ENCODE results near the gene ALPP. TPM values are rescaled to one million over a fixed set of nuclear protein-coding genes. Genes with fewer than 3 reads are reported as not detected.
"Not testable (repeated sequence)": the region's sequence is repeated elsewhere in the genome, so short reads cannot be mapped to it uniquely, and the experiment has no call there.

Gene ALPP
- total and polyA plus RNA-seq, 4 experiments from 2014 or later: not detected

DNA sequence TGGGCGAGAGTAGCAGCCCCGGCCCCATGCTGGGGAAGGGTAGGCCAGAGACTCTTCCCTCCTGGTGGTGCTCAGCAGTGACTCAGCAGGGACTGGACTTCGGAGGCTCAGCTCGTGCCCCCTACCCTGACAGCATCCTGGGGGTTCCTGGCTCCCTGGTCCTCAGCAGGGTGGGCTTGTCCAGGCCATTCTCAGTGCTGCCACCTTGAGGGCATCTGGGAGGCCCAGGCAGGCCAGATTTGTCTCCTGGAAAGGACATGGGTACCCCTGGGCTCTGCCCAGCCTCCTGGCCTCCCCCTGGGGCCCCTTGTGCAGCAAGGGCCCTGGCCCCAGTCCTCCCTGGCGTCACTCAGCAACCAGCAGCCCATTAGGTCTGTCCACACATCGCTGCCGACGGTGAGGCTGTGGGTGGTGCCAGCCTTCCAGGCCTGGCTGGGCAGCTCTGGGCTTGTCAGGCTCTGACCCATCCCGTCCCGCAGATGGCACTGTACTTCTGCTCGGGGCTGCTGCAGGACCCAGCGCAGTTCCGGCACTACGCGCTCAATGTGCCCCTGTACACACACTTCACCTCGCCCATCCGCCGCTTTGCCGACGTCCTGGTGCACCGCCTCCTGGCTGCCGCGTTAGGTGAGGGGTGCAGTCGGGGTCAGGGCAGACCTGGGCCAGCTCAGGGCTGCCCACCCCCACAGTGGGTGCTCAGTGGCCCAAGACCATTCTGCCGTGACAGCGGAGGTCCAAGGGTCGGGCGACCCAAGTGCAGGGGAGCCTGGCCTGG is 45.0 kb upstream of the ALPP start:
- Histone ChIP-seq H3K4me3 (ENCODE audit: low read length in 2 of 2) (no peak overlapping the region), H3K27me3 (ENCODE audit: insufficient read depth, low read length) (no peaks in the 10 kb centered on the region), H3K27ac (ENCODE audit: low read depth, low read length) (no peak overlapping the region), H3K4me1 (ENCODE audit: insufficient read depth, low read length) (no peaks in the 10 kb centered on the region), H3K36me3 (ENCODE audit: insufficient read depth, low read length) (no peaks in the 10 kb centered on the region), H3K9me3 (ENCODE audit: control insufficient read depth in 1 of 2, low read length in 2 of 2) (no peaks in the 10 kb centered on the region)
- no peak for DNase-seq
- CTCF ChIA-PET (ENCODE audit: partially characterized antibody): no interaction called here
- H3K9me3 Mint-ChIP-seq: no peaks in the 10 kb centered on the region
- H3K36me3 Mint-ChIP-seq: peaks cover 0 to 3% of the 10 kb centered on the region in 2 donors
- no peaks in the 10 kb centered on the region for H3K4me1 Mint-ChIP-seq
- no peak overlapping the region for H3K4me3 Mint-ChIP-seq
- H3K27ac Mint-ChIP-seq: no peak overlapping the region
- POLR2A ChIA-PET (ENCODE audit: partially characterized antibody): no interaction called here
- intact Hi-C loops (cut with micrococcal nuclease): loop anchor here (2.0 kb wide), 1 partner anchor 107 kb away; no protein-coding TSS in a partner anchor
- no peaks in the 10 kb centered on the region for H3K27me3 Mint-ChIP-seq

DNA sequence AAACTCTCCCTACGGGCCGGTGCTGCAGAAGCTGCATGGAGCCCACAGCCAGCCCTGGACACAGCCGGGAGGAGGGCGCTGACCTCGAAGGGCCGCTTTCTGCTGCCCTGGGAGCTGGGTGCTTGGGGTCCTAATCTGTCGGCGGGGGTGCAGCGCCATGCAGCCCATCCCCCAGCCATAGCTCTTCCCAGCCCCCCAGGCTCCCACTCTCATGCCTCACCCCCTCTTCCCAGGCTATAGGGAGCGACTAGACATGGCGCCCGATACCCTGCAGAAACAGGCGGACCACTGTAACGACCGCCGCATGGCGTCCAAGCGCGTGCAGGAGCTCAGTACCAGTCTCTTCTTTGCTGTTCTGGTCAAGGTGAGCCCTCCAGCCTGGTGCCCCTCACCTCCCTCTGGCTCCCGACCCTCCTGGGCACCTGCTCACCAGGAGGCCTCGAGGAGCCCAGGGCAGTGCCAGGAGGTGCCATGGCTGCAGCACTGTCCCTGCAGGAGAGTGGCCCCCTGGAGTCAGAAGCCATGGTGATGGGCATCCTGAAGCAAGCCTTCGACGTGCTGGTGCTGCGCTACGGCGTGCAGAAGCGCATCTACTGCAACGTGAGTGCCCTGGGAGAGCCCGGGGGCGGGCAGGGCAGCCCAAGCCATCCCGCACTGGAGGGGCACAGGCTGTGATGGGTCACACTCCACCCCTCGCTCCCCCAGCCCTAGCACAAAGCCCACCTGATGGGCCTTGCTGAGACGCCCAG is 44.2 kb upstream of the ALPP start:
- H3K9me3 Mint-ChIP-seq; H3K27me3 Mint-ChIP-seq; DNase-seq; H3K4me1 ChIP-seq (ENCODE audit: insufficient read depth, low read length); H3K36me3 ChIP-seq (ENCODE audit: insufficient read depth, low read length); H3K27ac Mint-ChIP-seq; CTCF ChIA-PET (ENCODE audit: partially characterized antibody); H3K27me3 ChIP-seq (ENCODE audit: insufficient read depth, low read length); H3K4me3 ChIP-seq (ENCODE audit: low read length in 2 of 2); H3K4me1 Mint-ChIP-seq; H3K4me3 Mint-ChIP-seq; POLR2A ChIA-PET (ENCODE audit: partially characterized antibody); H3K9me3 ChIP-seq (ENCODE audit: control insufficient read depth in 1 of 2, low read length in 2 of 2); H3K27ac ChIP-seq (ENCODE audit: low read depth, low read length); H3K36me3 Mint-ChIP-seq: not testable (repeated sequence)
- intact Hi-C loops (cut with micrococcal nuclease): loop anchor here (2.0 kb wide), 1 partner anchor 106 kb away; no protein-coding TSS in a partner anchor

DNA sequence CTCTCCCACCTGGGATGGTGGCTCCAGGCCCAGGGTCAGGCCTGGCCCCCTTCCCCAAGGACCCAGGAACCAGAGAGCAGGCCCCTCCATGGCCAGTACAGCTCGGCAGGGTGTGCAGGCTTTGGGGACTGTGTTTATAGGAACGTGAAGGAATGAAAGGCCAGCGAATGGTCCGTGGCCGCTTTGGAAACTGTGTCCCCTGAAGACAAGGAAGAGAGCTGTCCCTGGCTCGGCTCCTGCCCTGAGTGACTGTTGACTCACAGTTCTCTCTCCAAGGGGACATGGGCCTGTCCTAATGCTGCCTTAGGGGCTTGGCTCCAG is 43.7 kb upstream of the ALPP start:
- H3K9me3 ChIP-seq (ENCODE audit: control insufficient read depth in 1 of 2, low read length in 2 of 2); H3K9me3 Mint-ChIP-seq; H3K4me3 Mint-ChIP-seq; H3K27ac Mint-ChIP-seq; H3K4me1 Mint-ChIP-seq; POLR2A ChIA-PET (ENCODE audit: partially characterized antibody); H3K27me3 Mint-ChIP-seq; H3K36me3 Mint-ChIP-seq; H3K27ac ChIP-seq (ENCODE audit: low read depth, low read length); DNase-seq; H3K4me3 ChIP-seq (ENCODE audit: low read length in 2 of 2); H3K27me3 ChIP-seq (ENCODE audit: insufficient read depth, low read length); H3K4me1 ChIP-seq (ENCODE audit: insufficient read depth, low read length); H3K36me3 ChIP-seq (ENCODE audit: insufficient read depth, low read length): not testable (repeated sequence)
- intact Hi-C loops (cut with micrococcal nuclease): loop anchor here (2.0 kb wide), 1 partner anchor 106 kb away; no protein-coding TSS in a partner anchor
- CTCF ChIA-PET (ENCODE audit: partially characterized antibody): interaction anchor here (1.0 to 1.2 kb wide), 4 partner anchors 14 to 434 kb away, joined by 3 to 4 read pairs (median 3); no protein-coding TSS in a partner anchor

DNA sequence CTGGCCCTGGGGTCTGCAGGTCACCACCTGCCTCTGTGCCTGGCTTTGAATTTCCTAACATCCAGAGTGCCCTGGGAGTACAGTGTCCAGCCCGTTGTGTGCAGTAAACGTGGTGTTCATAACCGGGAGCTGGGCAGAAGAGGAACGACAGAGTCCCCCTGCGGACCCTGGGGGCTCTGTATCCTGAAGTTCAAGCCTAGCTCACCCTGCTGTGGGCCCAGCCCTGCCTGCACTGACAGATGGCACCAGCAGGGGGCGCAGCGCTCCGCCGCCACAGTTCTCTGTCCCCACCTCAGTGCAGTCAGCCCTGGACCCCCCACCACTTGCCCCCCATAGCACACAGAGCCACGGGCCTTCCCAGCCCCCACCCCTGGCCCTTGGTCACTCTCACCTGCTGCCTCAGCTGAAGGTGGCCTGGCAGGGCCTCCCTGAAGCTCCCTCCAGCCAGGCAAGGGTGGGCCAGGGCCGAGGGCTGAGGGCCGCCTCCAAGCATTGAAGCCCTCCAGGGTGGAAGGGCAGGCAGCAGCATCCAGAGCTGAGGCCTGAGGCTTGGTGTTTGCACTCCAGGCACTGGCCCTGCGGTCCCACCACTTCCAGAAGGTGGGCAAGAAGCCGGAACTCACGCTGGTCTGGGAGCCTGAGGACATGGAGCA is 43.2 kb upstream of the ALPP start:
- H3K4me3 Mint-ChIP-seq; DNase-seq; H3K4me1 Mint-ChIP-seq; H3K9me3 Mint-ChIP-seq; H3K27me3 Mint-ChIP-seq; H3K36me3 Mint-ChIP-seq; H3K27me3 ChIP-seq (ENCODE audit: insufficient read depth, low read length); H3K27ac ChIP-seq (ENCODE audit: low read depth, low read length); H3K36me3 ChIP-seq (ENCODE audit: insufficient read depth, low read length); POLR2A ChIA-PET (ENCODE audit: partially characterized antibody); H3K4me3 ChIP-seq (ENCODE audit: low read length in 2 of 2); H3K4me1 ChIP-seq (ENCODE audit: insufficient read depth, low read length); H3K9me3 ChIP-seq (ENCODE audit: control insufficient read depth in 1 of 2, low read length in 2 of 2); H3K27ac Mint-ChIP-seq: not testable (repeated sequence)
- intact Hi-C loops (cut with micrococcal nuclease): loop anchor here (2.0 kb wide), 1 partner anchor 105 kb away; no protein-coding TSS in a partner anchor
- CTCF ChIA-PET (ENCODE audit: partially characterized antibody): interaction anchor here (1.0 to 1.2 kb wide), 4 partner anchors 14 to 434 kb away, joined by 3 to 4 read pairs (median 3); no protein-coding TSS in a partner anchor

DNA sequence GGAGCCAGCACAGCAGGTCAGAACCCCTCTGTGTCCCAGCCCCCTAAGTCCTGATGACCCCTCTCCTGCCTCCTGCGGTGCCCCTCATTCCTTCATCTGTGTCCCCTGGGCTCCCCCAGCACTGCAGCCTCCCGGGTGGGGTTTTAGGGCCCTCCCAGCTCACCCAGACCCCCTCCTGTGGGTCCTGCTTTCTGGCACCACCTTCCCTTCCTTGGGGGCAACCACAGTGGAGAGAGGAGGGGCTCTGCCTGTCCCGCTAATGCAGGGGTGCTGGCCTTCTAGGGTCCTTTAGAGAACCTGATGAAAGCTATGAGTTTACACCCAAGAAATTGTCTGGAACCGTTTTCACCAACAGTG is 42.7 kb upstream of the ALPP start:
- CTCF ChIA-PET (ENCODE audit: partially characterized antibody): interaction anchor here (1.0 to 1.9 kb wide), 5 partner anchors 8 to 435 kb away, joined by 3 to 4 read pairs (median 3); no protein-coding TSS in a partner anchor
- no peaks in the 10 kb centered on the region for H3K36me3 ChIP-seq (ENCODE audit: insufficient read depth, low read length)

DNA sequence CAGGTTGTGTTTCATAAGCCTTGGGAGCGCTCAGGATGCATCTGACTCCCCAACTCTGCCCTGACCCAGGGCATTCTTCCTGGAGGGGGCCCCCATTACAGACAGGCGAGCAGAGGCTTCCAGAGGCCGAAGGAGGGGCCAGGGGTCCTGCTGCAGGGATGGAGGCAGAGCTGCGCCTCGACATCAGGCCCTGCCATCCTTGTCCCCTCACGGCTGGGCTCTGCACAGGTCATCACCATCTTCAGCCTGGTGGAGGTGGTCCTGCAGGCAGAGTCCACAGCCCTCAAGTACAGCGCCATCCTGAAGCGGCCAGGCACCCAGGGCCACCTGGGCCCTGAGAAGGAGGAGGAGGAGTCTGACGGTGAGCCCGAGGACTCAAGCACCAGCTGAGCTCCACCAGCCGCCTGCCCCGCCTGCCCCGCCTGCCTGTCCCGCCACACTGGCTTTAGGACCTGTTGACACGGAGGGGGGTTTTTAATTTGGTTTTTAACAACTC is 42.3 kb upstream of the ALPP start:
- Mint-ChIP-seq H3K36me3 (peaks cover 0 to 6% of the 10 kb centered on the region in 2 donors), H3K27ac (no peak overlapping the region), H3K27me3 (no peaks in the 10 kb centered on the region)

More for the DNA sequence above, 42.7 kb upstream of the ALPP start:
- Mint-ChIP-seq H3K36me3 (peaks cover 0 to 6% of the 10 kb centered on the region in 2 donors), H3K27ac (no peak overlapping the region), H3K4me1 (no peaks in the 10 kb centered on the region), H3K4me3 (no peak overlapping the region), H3K27me3 (no peaks in the 10 kb centered on the region), H3K9me3 (no peaks in the 10 kb centered on the region)
- no peaks in the 10 kb centered on the region for H3K4me1 ChIP-seq (ENCODE audit: insufficient read depth, low read length)
- H3K4me3 ChIP-seq (ENCODE audit: low read length in 2 of 2): no peak overlapping the region
- DNase-seq: no peak
- intact Hi-C loops (cut with micrococcal nuclease): loop anchor here (2.0 kb wide), 1 partner anchor 105 kb away; no protein-coding TSS in a partner anchor
- POLR2A ChIA-PET (ENCODE audit: partially characterized antibody): no interaction called here
- H3K9me3 ChIP-seq (ENCODE audit: control insufficient read depth in 1 of 2, low read length in 2 of 2): no peaks in the 10 kb centered on the region
- H3K27me3 ChIP-seq (ENCODE audit: insufficient read depth, low read length): no peaks in the 10 kb centered on the region
- H3K27ac ChIP-seq (ENCODE audit: low read depth, low read length): no peak overlapping the region

More for the DNA sequence above, 42.3 kb upstream of the ALPP start:
- H3K9me3 Mint-ChIP-seq: no peaks in the 10 kb centered on the region
- no peak overlapping the region for H3K4me3 ChIP-seq (ENCODE audit: low read length in 2 of 2)
- no peaks in the 10 kb centered on the region for H3K27me3 ChIP-seq (ENCODE audit: insufficient read depth, low read length)
- no peak overlapping the region for H3K4me3 Mint-ChIP-seq
- no peaks in the 10 kb centered on the region for H3K4me1 ChIP-seq (ENCODE audit: insufficient read depth, low read length)
- H3K27ac ChIP-seq (ENCODE audit: low read depth, low read length): no peak overlapping the region
- ChIA-PET POLR2A (ENCODE audit: partially characterized antibody) (no interaction called here), CTCF (ENCODE audit: partially characterized antibody) (interaction anchor here (1.4 to 1.9 kb wide), 2 partner anchors 9 to 436 kb away, joined by 3 to 4 read pairs; no protein-coding TSS in a partner anchor)
- intact Hi-C loops (cut with micrococcal nuclease): no loop called here
- H3K4me1 Mint-ChIP-seq: no peaks in the 10 kb centered on the region
- no peaks in the 10 kb centered on the region for H3K9me3 ChIP-seq (ENCODE audit: control insufficient read depth in 1 of 2, low read length in 2 of 2)
- DNase-seq: no peak
- H3K36me3 ChIP-seq (ENCODE audit: insufficient read depth, low read length): no peaks in the 10 kb centered on the region

All from CD4-positive, alpha-beta memory T cell (primary cell).